Measurements from ENCODE around the gene FTO. TPM values are rescaled to one million over a fixed set of nuclear protein-coding genes. Genes with fewer than 3 reads are reported as not detected.

Gene FTO
- total and polyA plus RNA-seq, 2 of the 8 experiments (the other 6 are each of a cell fraction or from before 2014, with no cell fraction given): 34.5 to 59.8 TPM

- TF ChIP-seq MAX (IDR thresholded peaks at IDR 0.05) (no peak), RFX5 (IDR thresholded peaks at IDR 0.05; ENCODE audit: borderline replicate concordance, low read depth, low read length) (no peak)
These were observed 474.0 kb downstream of the FTO start (continued) for GRCh38 chr16:54177862-54178477.

Measured in H1 (cell line).